Activated CD4-positive, alpha-beta T cell treated with anti-CD3 and anti-CD28 coated beads for 36 hours (primary cell): ENCODE measurements around the gene RPRML. TPM values are rescaled to one million over a fixed set of nuclear protein-coding genes. Genes with fewer than 3 reads are reported as not detected.
A peak's percentile ranks its signal among the peaks of the same experiment; 100 is the strongest.
"Not testable (repeated sequence)": the region's sequence is repeated elsewhere in the genome, so short reads cannot be mapped to it uniquely, and the experiment has no call there.

ENCODE experiments used
- ATAC-seq: fragments of 200-7000 bp; cut with Tn5 transposase; one replicate; pipeline ENCODE4 v1.10.0; 2021; ENCODE audit warnings: mild to moderate bottlenecking, moderate library complexity
- CTCF ChIA-PET: fragments of 350-600 bp; sonication (Branson Sonifier 250); formaldehyde crosslinking; loops from one replicate; lab custom pipeline; 2021; ENCODE audit warnings: antibody characterized with exemption; lab: Charles Lee
- POLR2A ChIA-PET: fragments of 350-600 bp; sonication (Branson Sonifier 250); formaldehyde crosslinking; loops from one replicate; lab custom pipeline; 2021; ENCODE audit warnings: antibody characterized with exemption, inconsistent platforms; lab: Charles Lee
- DNase-seq: peaks from one replicate; pipeline ENCODE4 v3.0.0-alpha.2; 2020
- H3K27ac Mint-ChIP-seq: one replicate; pipeline ENCODE4 v1.8.0; 2021; ENCODE audit warnings: mixed read lengths
- H3K27me3 Mint-ChIP-seq: one replicate; pipeline ENCODE4 v1.8.0; 2021; ENCODE audit warnings: mixed read lengths
- H3K36me3 Mint-ChIP-seq: one replicate; pipeline ENCODE4 v1.8.0; 2021; ENCODE audit warnings: low read depth, mixed read lengths
- H3K4me1 Mint-ChIP-seq: one replicate; pipeline ENCODE4 v1.8.0; 2021; ENCODE audit warnings: mixed read lengths
- H3K4me3 Mint-ChIP-seq: one replicate; pipeline ENCODE4 v1.8.0; 2021; ENCODE audit warnings: mild to moderate bottlenecking, moderate library complexity, mixed read lengths
- H3K9me3 Mint-ChIP-seq: one replicate; pipeline ENCODE4 v1.8.0; 2021; ENCODE audit warnings: low read depth, mixed read lengths
- intact Hi-C, 2 experiments: fragments of 100-400 bp; cut with DNase I in 1 of 2; cut with micrococcal nuclease in 1 of 2; formaldehyde crosslinking; loops; one replicate each; pipeline versions ENCODE4 v1.14.2 to v1.15.1; 2022 to 2024; cut with DNase I, micrococcal nuclease
- total RNA-seq, 2 experiments: library from RNA; stranded (reverse); gene quantifications; one replicate each; pipeline ENCODE4 v1.2.3, GENCODE V29; 2021

Gene RPRML
- not detected for total RNA-seq

DNA sequence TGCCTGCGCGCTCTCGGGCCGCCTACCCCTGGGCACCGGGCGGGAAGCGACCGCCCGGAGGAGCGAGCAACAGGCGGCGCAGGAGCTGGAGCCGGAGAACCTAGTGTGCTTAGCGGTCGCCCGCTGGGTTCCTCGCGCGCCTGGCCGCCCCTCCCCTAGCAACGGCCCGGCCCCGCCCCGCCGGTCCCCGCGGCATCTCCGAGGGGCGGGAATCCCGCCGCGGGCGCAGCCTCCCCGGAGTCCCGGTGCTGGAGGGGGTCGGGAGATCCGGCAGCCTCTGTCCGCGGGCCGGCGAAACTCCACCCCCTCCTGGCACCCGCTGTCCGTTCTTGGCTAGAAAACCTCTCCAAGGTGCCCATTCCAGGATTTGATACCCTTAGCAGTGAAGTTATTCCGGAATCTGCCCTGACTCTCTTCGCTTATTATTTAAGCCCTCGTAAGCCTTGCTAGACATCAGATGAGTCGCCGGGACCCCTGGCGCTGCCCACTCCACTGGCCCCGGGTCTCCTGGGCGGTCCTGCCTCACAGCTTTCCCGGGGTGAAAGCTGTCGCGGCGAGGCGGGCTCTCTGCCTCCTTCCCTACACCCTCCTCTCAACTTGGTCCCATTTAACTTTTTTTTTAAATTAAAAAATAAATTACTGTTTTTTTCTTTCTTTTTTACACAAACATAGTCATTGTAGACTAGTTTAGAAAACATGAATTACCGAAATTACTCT, at the start of gene RPRML:
Gene RPRML, minus strand, starts transcription at position 107 of the 717 bp plus-strand sequence. CDS start 246 bp downstream, outside the sequence.
- Mint-ChIP-seq H3K36me3 (no peaks in the 10 kb centered on the region), H3K4me1 (peaks cover 7% of the 10 kb centered on the region), H3K27ac (peak within 1 kb of the TSS; percentile 3), H3K9me3 (no peaks in the 10 kb centered on the region), H3K27me3 (peaks cover 41% of the 10 kb centered on the region), H3K4me3 (peak within 1 kb of the TSS; percentile 55)
- CTCF ChIA-PET, result interaction anchor here (0.6 kb wide), 1 partner anchor 243 kb away, joined by 3 read pairs; no protein-coding TSS in a partner anchor
- peak; percentile 60 for DNase-seq
- ATAC-seq, result peak; percentile 81
- intact Hi-C loops, result no loop called here
- POLR2A ChIA-PET, result no interaction called here

DNA sequence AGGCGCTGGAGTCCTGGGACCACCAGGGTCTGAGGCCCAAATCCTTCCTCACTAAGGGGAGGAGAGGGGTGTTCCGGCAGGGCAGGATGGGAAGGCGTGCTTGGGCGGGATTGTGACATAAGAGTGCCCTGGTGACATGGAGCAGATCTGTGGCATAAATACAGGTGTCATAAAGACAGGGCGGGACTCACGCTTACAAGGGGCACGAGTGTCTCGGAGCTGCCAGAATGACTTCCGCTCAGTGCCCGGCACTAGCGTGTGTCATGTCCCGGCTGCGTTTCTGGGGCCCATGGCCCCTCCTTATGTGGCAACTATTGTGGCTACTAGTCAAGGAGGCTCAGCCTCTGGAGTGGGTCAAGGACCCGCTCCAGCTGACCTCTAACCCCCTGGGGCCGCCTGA, 37.9 kb upstream of the RPRML start:
- CTCF ChIA-PET, H3K4me1 Mint-ChIP-seq, H3K36me3 Mint-ChIP-seq, intact Hi-C loops, ATAC-seq, H3K27ac Mint-ChIP-seq, H3K27me3 Mint-ChIP-seq, H3K4me3 Mint-ChIP-seq, DNase-seq, POLR2A ChIA-PET, H3K9me3 Mint-ChIP-seq: not testable (repeated sequence)

DNA sequence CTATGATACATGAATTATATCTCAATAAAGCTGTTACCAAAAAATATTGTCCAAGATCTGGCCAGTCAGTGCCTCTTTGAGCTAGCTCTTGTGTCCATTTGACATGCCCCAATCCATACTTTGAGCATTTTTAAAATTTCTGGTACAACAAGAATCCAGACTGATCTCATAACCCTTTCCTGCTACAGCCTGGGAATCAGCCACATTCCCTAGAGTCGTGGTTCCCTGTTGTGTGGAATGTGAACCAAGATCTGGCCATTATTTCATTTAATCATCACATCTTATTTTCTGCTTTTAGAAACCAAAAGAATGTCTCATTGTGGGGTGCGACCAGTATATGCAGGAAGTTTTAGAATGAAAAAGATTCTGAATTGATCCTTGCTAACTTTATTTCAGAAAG, 34.3 kb upstream of the RPRML start:
- intact Hi-C loops, result no loop called here
- Mint-ChIP-seq H3K4me1 (peaks cover 9% of the 10 kb centered on the region), H3K27ac (no peak overlapping the region), H3K4me3 (no peak overlapping the region), H3K36me3 (no peaks in the 10 kb centered on the region), H3K27me3 (no peaks in the 10 kb centered on the region), H3K9me3 (no peaks in the 10 kb centered on the region)
- ATAC-seq, result no peak
- POLR2A ChIA-PET, result no interaction called here
- CTCF ChIA-PET, result interaction anchor here (0.6 kb wide), 1 partner anchor 40 kb away, joined by 3 read pairs; no protein-coding TSS in a partner anchor
- DNase-seq, result no peak

DNA sequence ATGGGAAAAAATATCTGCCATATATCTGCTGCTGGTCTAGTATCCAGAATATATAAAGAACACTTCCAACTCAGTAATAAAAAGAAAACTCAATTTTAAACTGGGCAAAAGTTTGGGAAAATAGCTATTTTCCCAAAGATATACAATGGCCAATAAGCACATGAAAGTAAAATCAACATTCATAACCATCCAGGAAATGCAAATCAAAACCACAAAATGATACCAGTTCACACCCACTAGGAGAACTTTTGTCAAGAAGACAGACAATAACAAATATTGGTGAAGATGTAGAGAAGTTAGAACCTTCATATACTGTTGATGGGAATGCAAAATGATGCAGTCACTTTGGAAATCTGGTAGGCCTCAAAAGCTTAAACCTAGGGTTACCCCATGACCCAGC, 33.4 kb upstream of the RPRML start:
- Mint-ChIP-seq H3K36me3 (no peaks in the 10 kb centered on the region), H3K4me3 (no peak overlapping the region), H3K27me3 (no peaks in the 10 kb centered on the region), H3K4me1 (peaks cover 9% of the 10 kb centered on the region), H3K27ac (no peak overlapping the region), H3K9me3 (no peaks in the 10 kb centered on the region)
- intact Hi-C loops, result no loop called here
- no peak for DNase-seq
- no peak for ATAC-seq
- CTCF ChIA-PET, result interaction anchor here (0.6 kb wide), 1 partner anchor 189 kb away, joined by 3 read pairs; no protein-coding TSS in a partner anchor
- POLR2A ChIA-PET, result no interaction called here

DNA sequence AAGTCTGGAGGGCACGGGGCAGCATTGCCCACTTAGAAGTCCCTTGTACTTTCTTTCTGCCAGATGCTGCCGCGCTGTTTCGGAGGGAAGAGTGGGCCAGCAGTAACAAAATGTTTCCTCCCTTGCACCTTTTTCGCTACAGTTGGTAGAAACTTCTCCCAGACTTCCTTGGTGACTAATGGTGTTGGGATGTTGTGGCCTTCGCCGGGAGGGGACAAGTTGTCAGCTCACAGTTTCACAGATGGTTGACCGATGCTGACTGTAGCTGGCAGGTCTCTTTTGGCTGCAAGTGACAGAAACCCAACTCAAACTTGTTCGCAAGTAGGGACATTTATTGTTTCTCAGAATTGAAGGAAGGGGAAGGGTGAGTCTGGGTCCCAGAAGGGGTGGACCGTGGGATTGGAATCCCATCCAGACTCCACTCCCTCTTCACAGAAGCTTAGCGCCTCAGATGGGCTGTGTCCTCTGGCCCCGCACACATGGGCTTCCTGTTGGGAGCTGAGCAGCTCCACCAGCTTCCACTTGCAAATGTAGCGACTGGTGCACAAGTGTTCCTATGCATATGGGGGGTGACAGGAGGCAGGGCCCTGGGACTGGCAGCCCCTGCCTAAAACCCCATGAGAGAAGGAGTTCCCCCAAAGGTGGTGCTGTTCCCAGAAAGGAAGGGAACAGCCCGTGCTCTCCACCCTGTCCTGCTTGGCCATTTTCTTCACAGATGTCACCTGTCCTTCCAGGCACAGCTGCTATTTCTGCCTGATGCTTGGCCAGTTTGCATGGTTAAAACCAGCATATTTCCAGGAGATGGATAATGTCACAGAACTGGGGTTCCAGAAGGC, 30.9 kb upstream of the RPRML start:
- intact Hi-C loops, result no loop called here
- H3K27me3 Mint-ChIP-seq, result no peaks in the 10 kb centered on the region
- H3K4me1 Mint-ChIP-seq, result peaks cover 9% of the 10 kb centered on the region
- H3K9me3 Mint-ChIP-seq, result no peaks in the 10 kb centered on the region
- CTCF ChIA-PET, result no interaction called here
- no peak overlapping the region for H3K4me3 Mint-ChIP-seq
- no peak overlapping the region for H3K27ac Mint-ChIP-seq
- DNase-seq, result no peak
- no peak for ATAC-seq
- POLR2A ChIA-PET, result no interaction called here
- H3K36me3 Mint-ChIP-seq, result no peaks in the 10 kb centered on the region

DNA sequence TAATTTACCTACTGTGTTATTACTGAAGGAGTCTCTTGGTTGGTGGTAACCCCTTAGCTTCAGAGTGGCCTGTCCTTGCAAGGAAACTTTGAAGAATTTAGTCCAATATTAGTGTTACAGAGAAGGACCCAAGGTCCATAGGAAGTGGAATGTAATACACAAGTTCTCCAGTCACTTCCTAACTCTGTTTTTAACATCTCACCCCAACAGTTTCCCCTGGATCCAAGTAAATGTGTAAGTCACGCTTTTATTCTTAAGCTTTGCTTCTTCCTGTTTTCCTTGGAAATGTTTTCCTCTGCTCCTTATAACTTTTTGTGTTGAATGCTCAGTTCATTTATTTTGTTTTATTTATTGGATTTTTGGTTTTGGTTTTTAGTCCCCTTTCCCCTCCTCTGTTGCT, 25.9 kb upstream of the RPRML start:
- no peak overlapping the region for H3K4me3 Mint-ChIP-seq
- no peak for ATAC-seq
- intact Hi-C loops, result loop anchor here in 1 of 2 experiments (5.0 kb wide), 2 partner anchors 63 to 163 kb away; no protein-coding TSS in a partner anchor

DNA sequence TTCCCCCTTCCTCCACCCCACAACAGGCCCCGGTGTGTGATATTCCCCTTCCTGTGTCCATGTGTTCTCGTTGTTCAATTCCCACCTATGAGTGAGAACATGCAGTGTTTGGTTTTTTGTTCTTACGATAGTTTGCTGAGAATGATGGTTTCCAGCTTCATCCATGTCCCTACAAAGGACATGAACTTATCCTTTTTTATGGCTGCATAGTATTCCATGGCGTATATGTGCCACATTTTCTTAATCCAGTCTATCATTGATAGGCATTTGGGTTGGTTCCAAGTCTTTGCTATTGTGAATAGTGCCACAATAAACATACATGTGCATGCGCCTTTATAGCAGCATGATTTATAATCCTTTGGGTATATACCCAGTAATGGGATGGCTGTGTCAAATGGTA, 24.8 kb upstream of the RPRML start:
- intact Hi-C loops, result loop anchor here in 1 of 2 experiments (5.0 kb wide), 2 partner anchors 62 to 162 kb away; no protein-coding TSS in a partner anchor
- not testable (repeated sequence) for H3K27ac Mint-ChIP-seq, ATAC-seq

More for the DNA sequence above, 25.9 kb upstream of the RPRML start:
- POLR2A ChIA-PET, result no interaction called here
- Mint-ChIP-seq H3K4me1 (peaks cover 2% of the 10 kb centered on the region), H3K27me3 (no peaks in the 10 kb centered on the region), H3K9me3 (no peaks in the 10 kb centered on the region), H3K36me3 (no peaks in the 10 kb centered on the region), H3K27ac (no peak overlapping the region)
- CTCF ChIA-PET, result interaction anchor here (0.6 to 1.7 kb wide), 2 partner anchors 11 to 122 kb away, joined by 4 to 6 read pairs; no protein-coding TSS in a partner anchor
- DNase-seq, result no peak

DNA sequence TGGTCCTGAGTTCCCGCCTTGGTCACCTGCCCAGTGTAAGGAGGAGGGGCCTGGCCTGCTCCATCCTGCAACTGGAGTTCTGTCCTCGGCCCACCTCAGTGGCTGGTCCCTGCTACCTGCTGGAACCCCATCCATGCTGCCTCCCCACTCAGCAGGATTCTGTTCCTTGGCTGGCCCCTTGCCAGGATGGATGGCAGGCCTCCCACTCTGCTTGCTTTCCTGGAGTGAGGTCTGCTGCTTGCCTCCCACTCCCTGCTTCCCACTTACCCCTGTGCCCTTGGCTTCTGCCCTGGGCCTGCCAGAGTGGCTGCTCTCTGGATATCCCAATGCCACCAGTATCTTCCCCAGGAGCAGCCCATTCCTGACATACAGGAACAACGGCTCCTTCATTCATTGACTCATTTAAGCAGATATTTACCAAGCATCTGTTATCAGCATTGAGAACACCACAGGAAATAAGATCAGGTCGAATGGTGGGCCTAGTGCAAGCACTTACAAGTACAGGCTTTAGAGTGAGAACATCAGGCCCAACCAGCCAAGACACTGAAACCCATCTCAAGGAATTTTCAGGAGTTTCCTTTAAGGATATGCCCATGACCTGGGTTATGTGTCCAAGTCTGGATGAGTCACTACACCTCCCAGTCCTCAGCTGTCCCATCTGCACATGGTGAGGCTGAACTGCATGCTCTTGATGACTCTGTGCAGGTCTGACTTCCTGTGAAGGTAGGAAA, 17.0 kb upstream of the RPRML start:
- H3K4me3 Mint-ChIP-seq, result no peak overlapping the region
- intact Hi-C loops, result no loop called here
- CTCF ChIA-PET, result no interaction called here
- H3K27ac Mint-ChIP-seq, result no peak overlapping the region
- POLR2A ChIA-PET, result interaction anchor here (0.5 kb wide), 1 partner anchor 12 kb away, joined by 6 read pairs; no protein-coding TSS in a partner anchor
- no peaks in the 10 kb centered on the region for H3K27me3 Mint-ChIP-seq
- no peak for ATAC-seq
- H3K36me3 Mint-ChIP-seq, result no peaks in the 10 kb centered on the region
- H3K9me3 Mint-ChIP-seq, result no peaks in the 10 kb centered on the region
- DNase-seq, result no peak
- H3K4me1 Mint-ChIP-seq, result no peaks in the 10 kb centered on the region

More for the DNA sequence above, 24.8 kb upstream of the RPRML start:
- H3K4me1 Mint-ChIP-seq, DNase-seq, H3K27me3 Mint-ChIP-seq, H3K9me3 Mint-ChIP-seq, POLR2A ChIA-PET, CTCF ChIA-PET, H3K36me3 Mint-ChIP-seq, H3K4me3 Mint-ChIP-seq: not testable (repeated sequence)

DNA sequence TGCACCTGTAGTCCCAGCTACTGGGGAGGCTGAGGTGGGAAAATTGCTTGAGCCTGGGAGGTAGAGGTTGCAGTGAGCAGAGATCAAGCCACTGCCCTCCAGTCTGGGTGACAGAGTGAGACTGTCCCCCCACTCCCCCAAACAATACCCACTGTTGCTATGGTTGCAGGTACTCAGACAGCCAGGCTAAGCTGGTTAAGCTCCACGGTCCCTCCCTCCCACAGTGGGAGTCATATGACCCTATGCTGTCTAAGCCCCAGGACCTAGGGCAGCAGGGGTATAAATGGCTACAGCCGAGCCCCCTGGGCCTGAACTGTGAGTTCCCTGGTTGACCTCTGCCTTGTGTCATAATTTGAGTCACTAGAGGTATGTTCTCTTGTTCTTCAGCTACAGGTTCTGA, 15.9 kb upstream of the RPRML start:
- Mint-ChIP-seq H3K27ac (no peak overlapping the region), H3K36me3 (no peaks in the 10 kb centered on the region), H3K27me3 (no peaks in the 10 kb centered on the region), H3K9me3 (no peaks in the 10 kb centered on the region), H3K4me1 (no peaks in the 10 kb centered on the region), H3K4me3 (no peak overlapping the region)
- ChIA-PET POLR2A (no interaction called here), CTCF (no interaction called here)
- DNase-seq, result no peak
- ATAC-seq, result no peak
- intact Hi-C loops, result no loop called here

DNA sequence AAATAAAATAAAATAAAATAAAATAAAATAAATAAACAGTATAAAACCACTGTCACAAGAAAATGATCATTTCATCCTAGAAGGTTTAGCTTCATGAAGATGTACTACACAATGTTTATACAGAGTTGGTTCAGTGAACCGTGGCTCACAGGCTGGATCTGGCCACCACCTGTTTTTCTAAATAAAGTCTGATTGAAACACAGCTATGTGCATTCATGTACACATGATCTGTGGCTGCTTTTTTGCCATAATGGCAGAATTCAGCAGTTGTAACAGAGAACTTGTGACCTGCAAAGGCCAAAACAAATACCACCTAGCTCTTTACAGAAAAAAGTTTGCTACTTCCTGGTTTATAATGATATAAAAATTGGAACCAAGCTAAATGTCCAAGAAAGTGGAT, 12.6 kb upstream of the RPRML start:
- Mint-ChIP-seq H3K27ac (no peak overlapping the region), H3K4me3 (no peak overlapping the region), H3K27me3 (no peaks in the 10 kb centered on the region), H3K4me1 (no peaks in the 10 kb centered on the region), H3K36me3 (no peaks in the 10 kb centered on the region), H3K9me3 (no peaks in the 10 kb centered on the region)
- intact Hi-C loops, result no loop called here
- no peak for DNase-seq
- ATAC-seq, result no peak
- ChIA-PET CTCF (interaction anchor here (0.6 to 1.4 kb wide), 5 partner anchors 10 to 1054 kb away, joined by 3 to 4 read pairs (median 4); no protein-coding TSS in a partner anchor), POLR2A (no interaction called here)
